GF-D8 (cell line): ENCODE measurements around the gene XXYLT1.
"Not testable (repeated sequence)": the region's sequence is repeated elsewhere in the genome, so short reads cannot be mapped to it uniquely, and the experiment has no call there.

Experiments used
- DNase-seq: peaks from one replicate; lab custom pipeline; 2025; lab: John Stamatoyannopoulos, UW

The XXYLT1 gene

DNA sequence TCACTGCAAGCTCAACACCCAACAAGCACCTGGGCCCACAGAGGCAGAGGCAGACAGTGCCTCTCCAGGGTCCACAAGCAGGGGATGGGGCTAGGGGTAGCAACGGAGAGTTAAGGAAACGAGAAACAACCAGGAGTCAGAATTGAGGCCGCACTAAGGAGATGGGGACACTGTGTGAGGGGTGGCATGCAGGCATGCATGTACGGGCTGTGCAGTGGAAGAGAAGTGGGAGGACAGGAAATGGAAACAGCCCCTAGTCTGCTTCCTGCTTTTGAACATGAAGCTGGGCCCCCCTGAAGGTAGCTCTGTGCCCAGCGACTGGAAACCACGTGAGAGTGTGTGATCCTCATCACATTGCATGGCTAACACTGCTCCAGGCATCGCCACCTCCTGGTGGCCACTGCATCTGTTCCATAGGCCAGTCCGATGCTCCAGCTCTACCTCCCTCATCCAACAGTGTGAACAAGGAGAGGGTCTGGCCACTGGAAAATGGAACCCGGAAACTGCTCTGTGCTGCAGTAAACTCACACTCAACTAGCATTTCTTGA, 44.0 kb downstream of the XXYLT1 start:
- DNase-seq: no peak

DNA sequence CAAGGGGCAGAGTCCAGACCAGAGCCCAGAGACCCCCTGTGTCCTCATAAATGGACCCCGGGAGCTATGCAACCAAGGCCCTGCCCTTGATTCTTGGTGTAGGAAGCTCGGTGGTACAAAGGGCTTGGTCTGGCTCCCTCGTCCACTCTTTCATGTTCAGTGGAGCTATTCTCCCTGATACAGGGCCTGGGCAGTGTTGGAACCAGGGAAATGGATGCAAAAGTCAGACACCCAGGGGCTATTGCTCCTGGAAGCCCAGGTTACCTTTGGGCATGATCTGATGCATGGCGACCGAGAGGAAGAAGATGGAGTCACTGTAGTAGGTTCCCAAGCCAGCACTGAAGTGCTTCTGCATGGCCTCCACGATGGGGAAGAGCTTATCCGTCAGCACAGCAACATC, 44.5 kb downstream of the XXYLT1 start:
- no peak for DNase-seq

DNA sequence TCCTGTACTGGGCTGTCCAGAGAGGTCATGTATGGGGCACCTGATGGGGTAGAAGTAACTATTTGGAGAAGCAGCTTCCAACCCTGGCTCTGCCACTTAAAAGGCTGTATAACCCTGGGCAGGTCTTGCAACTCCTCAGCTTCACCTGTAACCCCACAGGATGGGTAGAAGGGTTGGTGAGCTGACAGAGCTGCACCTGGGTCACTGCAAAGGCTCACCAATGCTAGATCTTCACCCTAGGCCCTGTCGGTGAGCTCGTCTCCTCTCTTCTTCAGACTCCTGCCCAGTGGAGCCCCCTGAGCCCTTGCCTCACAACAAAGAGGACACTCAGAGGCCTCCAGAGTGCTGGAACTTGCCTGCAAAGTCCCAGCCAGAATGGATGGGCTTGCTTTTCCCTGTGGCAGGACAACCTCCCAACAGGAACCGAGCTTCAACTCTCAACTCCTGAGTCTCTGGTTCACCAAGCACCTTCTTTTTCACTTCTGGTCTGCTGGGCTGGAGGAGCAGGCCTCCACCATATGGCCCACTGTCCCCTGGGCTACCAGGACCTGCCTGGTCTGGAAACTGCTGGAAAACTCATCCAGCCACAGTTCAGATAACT, 45.9 kb downstream of the XXYLT1 start:
- no peak for DNase-seq

DNA sequence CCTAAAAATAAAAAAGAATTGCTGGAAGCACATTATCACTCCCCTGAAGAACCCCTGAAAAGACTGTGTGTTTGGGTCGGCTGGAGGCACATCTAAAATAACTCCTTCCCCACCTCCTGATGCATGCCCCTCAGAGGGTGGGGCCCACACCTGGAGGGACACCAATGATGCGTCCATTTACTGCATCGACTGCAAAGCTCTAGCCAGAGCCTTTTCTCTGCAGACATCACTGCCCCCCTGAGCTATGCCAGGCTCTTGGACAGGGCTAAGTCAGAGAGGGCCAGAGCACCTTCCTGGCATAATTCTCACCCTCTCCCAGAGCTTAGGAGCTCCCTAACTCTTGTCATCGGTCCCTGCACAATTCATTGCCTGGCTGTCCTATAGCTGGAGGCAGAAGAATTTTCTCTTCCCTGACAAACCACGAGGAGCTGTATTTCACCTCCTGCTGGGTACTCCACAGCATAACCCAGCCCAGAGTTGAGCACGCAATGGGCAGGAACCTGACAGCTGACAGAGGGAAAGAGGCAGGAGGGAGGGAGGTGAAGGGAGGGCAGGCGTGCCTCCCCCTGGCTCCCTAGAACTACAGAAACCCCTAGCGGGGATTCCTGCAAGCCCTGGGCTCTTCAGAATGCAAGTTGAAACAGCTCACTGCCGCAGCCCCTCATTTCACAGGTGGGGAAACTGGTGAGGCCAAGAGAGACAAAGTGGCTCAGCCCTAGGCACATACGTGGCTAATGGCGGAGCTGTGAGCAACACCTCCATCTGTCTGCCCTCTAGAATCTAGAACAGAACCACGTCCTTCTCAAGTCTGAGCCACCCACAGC, 46.6 kb downstream of the XXYLT1 start:
- no peak for DNase-seq

DNA sequence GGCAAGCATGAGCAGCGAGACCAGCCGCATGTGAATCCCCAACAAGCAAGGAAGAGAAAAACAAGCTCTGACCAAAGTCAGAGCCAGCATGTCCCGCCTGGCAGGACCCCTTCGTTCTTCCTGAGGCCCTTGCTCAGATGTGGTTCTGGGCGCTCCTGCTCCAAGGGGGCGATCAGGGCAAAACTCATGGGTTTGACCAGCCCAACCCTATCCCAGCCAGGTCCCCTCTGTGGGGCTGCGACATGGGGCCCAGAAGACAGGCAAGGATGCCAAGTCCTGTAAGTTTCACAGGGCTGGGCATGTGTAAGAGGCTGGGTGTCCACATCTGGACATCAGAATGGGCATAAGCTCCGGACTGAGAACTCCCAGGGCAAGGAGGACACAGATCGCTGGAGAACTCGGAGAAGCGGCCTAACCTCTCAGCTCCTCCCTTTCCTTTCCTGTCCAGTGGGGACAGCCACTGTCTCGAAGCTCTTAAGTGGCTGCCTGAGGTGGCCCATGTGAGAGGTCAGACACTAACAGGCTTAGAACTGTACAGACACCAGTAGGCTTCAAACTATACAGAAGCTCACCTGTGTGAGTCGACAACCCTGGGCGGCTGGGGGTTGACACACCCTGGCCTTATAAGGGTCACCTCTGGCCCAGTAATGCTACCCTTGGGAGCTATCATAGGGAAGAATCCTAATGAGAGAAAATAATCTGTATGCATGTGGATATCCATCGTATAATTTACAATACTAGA, 48.9 kb downstream of the XXYLT1 start:
- no peak for DNase-seq

DNA sequence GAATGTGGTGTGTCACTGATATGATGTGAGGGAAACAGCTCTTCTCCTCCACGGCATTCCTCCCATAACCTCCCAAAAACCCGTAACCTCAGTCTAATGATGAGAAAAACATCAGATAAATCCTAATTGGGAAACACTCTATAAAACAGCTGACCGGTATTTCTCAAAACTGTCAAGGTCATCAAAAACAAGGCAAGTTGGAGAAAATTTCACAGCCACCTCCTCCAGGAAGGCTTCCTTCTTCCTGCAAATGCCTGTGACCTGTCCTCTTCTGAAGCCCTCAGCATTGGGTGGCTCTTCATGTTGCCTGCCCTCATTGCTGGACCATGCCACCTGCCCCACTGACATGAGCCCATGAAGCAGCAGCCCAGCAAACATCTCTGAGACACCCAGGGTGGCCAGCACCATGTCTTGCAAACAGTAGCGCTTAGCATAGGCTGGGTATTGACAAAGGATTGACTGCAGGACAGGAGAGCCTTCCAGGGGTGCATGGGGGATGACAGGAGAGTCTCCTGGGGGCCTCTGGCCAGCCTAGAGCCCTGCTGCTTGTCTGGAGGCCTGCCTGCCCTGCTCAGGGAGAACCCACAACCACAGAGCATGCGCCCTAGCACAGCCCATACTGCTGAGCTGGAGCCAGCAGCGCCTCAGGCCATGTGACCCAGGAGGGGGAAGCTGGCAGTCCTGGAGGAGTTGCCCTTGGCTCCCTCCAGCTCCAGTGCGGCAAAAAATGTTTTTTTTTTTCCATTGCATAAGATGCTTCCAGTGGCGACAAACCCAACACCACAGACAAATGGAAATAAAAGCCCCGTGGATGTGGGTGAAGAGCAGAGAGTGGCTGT, 49.7 kb downstream of the XXYLT1 start:
- peak; percentile 68 for DNase-seq

DNA sequence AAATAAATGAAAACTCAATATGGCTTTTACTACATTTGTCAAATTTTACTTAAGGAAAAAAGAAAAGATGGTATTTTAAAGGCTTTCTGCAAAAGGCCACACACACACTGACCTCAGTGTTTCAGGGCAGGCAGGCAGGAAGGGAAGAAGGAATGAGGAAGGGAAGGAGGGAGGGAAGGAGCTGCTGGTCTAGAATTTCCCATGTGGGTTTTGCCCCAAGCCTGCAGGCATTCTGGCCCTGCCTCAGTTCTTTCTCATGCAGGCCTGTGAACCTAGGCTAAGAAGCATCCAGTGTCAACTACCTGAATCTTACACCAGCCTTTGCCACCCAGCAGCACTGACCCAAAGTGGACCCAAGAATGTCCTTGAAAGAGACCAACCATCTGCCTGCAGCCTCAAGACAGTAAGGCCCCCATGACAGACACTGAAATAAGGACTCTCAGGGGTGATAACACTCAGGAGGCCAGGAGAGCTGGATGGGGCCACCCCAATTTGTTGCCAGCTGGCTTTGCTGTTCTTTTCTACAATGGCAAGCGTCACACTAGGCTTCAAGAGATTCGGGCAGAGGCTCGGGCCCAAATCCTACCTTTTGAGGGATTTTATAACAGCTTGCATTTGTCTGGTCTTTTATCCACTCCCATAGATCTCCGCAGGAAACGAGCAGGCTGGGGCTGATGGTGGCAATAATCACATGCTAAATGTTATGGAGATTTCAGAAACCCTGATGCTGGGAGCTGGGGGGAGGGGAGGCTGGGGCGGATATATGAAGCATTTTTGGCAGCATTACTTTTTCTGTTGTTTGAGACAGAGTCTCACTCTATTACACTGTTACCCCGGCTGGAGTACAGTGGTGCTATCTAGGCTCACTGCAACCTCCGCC, 51.4 kb downstream of the XXYLT1 start:
- DNase-seq: no peak

DNA sequence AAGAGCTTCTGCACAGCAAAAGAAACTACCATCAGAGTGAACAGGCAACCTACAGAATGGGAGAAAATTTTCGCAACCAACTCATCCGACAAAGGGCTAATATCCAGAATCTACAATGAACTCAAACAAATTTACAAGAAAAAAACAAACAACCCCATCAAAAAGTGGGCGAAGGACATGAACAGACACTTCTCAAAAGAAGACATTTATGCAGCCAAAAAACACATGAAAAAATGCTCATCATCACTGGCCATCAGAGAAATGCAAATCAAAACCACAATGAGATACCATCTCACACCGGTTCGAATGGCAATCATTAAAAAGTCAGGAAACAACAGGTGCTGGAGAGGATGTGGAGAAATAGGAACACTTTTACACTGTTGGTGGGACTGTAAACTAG, 52.6 kb downstream of the XXYLT1 start:
- DNase-seq: not testable (repeated sequence)

DNA sequence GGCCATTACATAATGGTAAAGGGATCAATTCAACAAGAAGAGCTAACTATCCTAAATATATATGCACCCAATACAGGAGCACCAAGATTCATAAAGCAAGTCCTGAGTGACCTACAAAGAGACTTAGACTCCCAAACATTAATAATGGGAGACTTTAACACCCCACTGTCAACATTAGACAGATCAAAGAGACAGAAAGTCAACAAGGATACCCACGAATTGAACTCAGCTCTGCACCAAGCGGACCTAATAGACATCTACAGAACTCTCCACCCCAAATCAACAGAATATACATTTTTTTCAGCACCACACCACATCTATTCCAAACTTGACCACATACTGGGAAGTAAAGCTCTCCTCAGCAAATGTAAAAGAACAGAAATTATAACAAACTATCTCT, 55.4 kb downstream of the XXYLT1 start:
- DNase-seq: not testable (repeated sequence)

DNA sequence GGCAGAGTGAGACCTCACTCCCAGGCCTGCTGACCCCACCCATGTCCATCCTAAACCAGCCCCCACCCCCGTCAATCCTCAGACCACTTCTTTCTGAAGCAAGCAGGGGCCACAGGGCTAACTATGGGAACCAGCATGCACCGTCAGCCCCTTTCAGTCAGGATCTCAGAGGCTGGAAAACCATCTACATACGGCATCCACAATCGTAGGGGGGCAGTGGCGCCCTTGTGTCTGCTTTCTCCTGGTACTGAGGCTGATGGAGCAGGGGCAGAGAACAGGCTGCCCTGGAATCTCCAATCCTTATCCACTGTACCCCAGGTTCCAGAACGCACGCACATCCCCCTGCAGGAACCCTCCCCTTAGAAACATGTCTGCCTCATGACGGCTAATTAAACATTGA, 56.6 kb downstream of the XXYLT1 start:
- DNase-seq: no peak

DNA sequence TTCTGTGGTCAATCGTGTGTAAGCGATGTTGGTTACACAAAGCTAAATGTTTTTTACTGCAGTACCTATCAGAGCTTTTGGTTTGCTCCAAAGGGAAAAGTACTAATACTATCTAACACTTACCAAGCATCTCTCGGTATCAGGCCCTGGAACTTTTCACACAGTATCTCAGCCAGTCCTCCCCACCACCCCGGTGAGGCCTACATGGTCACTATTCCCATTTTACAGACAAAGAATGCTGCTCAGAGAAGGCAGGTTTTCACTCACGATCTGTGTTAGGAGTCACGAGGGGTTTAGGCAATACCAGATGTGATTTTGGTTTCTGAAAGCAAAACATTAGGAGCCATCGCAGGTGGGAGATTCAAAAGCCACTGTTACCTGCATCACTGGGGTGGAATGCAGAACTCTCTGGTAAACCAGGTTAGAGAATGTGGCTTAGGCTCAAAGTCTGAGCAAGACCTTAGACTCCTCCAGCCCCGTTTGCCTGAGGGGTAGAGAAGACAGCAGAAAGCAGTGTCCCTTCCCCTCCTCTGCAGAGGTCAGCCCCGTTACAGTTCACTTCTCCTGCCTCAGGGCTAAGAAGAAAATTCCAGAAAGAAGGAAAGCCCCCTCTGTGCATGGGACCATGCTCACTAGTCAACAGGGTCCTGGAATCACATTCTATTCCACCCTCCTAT, 57.2 kb downstream of the XXYLT1 start:
- no peak for DNase-seq

DNA sequence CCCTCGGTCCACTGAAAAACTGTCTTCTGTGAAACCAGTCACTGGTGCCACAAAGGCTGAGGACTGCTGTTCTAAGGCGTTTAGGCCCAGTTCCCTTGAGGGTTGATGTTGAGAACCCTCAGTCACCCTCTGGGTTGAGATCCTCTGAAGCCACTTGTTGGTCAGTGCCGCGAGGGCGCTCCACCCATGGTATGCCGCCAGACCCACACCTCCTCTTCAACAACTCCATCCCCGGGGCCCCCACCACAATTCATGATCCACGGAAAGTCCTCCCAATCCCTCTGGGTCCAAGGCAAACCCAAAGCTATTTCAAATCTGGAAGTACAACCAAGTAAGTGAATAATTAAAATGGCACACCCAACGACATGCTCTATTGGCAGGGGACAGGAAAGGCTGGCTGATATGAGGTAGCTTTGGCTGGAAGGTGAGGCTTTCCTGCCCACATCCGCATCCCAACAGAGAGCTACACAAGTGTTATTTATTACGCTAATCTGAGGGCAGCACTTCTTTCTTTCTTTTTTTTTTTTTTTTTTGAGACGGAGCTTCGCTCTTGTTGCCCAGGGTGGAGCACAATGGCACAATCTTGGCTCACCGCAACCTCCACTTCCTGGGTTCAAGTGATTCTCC, 58.1 kb downstream of the XXYLT1 start:
- no peak for DNase-seq

DNA sequence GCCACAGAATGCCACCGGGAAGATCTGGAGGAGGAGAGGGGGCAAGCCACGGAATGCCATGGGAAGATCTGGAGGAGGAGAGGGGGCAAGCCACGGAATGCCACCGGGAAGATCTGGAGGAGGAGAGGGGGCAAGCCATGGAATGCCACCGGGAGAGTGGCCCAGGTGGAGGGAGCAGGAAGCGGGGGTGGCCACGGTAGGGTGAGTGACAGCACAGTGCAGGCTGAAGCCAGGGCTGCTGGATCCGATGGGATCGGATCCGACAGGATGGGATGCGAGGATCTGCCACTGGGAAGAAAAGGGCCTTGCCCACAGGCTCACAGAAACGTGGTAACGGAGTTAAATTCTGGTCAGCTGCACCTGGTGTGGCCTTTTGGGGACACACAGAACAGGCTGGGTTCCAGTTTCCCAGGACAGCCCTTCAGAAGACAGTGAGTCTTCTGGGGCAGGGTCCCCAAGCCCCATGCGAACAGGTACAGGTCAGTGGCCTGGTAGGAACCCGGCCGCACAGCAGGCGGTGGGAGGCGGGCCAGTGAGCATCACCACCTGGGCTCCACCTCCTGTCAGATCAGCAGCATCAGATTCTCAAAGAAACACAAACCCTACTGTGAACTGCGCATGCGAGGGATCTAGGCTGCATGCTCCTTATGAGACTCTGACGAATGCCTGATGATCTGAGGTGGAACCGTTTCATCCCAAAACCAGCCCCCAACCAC, 58.8 kb downstream of the XXYLT1 start:
- DNase-seq: no peak

DNA sequence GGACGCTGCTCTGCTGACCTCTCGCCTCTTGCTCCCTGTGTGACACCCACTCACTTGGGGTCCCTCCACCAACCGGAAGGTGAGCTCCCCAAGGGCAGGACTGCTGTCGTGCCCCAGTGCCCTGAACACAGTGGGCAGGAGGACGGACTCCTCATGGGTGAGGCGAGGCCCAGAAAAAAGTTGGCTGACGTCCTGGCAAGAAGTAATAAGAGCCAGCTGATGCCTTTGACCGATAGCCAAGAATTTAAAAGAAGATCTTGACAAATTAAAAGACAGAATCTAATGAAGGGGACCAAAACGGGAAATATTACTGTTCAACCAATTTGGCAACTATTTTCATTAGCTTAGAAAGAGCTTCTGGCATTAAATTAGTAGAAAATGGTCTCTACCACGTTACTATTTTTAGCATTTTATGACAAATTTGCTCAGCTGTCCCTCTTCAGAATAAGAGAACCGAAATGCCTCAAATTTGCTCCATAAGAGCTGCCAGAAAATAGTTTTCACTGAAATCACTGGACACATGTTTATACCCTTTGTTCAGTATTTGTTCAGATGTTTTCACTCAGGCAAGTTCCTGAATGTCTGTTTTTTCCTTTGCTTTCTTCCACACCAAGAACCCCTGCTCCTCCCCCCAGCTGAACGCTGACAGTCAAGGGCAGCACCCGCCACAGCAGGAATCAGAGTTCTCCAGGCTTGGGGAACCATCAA, 60.5 kb downstream of the XXYLT1 start:
- DNase-seq: no peak

DNA sequence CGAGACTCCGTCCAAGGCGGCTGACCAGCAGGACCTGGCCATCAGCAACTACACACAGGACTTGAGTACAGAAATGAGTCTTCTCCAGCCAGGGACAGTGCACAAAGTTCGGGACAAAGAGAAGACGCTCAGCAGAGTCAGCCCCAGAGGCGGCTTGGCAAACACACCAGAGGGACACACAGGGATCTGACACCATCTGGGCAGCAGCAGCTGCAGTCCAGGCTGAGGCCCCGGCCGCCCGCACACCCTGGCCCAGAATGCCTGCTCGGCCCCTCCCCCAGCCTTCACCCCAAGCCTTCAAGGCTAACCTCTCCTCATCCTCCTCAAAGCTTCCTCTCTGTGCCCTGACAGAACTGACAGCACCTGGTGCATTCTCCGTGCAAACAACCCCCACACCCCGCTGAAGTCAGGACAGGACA, 61.1 kb downstream of the XXYLT1 start:
- no peak for DNase-seq

DNA sequence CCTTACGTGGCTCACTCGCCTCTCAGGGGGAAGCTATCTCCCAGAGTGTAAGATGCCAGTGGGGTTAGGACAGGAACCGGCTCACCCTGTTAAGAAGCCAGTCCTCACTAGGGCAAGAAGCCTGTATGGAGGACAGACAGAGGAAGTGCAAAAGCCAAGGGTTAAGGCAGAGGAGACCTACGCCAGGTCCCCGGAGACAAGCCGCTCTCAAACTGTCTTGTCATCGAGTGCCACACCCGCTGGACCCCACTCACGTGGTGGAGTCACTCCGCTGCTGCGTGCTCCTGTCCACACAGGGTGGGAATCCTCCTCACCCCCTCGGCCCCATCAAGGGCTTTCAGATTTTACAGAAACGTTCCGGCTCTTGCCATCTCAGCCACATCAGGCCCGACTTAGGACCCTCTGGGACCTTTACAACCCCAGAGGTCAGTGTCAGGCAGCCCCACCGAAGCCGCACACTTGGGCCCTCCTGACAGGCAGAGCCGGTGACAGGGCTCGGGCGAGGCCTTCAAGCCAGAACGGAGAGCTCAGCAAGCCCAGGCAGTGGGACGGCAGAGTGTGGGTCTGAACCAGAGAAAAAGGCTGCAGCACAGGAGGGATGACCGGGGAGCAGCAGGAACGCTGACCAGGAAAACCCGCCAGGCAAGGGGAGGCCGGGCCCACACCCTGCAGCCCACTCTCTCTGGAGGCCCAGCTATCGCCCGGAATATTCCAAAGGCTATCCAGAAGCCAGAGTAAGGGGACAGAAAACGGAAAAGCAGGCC, 61.7 kb downstream of the XXYLT1 start:
- DNase-seq: no peak

DNA sequence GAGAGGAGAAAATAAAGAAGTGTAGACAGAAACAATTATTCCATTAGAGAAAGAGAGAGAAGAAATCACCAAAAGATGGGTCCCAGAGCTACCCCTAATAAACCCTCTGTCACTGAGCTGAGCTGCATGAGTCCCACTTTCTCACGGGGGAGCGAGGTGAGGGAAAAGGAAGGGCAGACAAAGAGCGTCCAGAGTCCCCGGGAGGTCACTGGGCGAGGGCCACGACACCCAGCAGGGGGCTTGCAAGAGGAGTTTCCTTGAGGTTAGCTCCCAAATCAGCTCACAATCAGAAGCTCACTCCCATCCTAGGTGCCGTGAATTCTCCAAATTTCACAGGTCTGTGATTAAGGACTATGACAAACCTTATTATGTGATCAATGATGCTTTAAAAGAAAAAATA, 62.3 kb downstream of the XXYLT1 start:
- no peak for DNase-seq

DNA sequence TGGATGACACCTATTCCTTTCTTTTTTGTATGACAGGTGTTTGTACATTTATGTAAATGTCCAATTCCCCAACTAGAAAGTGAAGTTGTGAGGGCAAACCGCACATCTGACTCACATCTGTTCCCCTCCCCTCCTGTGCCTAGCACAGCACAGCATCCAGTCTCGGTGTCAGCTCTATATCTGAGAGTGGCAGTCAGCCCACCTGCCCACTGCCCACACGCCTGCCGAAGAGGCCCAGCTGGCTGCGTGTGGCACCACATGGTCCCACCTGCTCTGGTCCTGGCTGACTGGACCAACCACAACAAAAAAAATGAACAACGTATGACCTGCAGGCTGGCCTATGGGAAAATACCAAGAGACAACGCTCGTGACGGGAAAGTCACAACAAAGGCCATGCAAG, 62.8 kb downstream of the XXYLT1 start:
- no peak for DNase-seq
